ENCODE data around the gene LRIG2.

The LRIG2 gene

GRCh38 chr1:113053344-113054126 is 19.5 kb upstream of the LRIG2 start:
- Histone ChIP-seq H3K27ac (ENCODE audit: extremely low read depth, low read depth, low read length) (no peak overlapping the region), H3K4me3 (ENCODE audit: low read depth, low read length) (no peak overlapping the region), H3K36me3 (ENCODE audit: control insufficient read depth in 2 of 2, insufficient read depth in 1 of 2, low read length in 2 of 2) (no peaks in the 10 kb centered on the region), H3K4me1 (ENCODE audit: control insufficient read depth, insufficient read depth, low read length) (no peaks in the 10 kb centered on the region), H3K9me3 (ENCODE audit: control insufficient read depth, insufficient read depth, low read depth, low read length) (no peaks in the 10 kb centered on the region)
- TF ChIP-seq TSHZ1 (tag by site-specific recombination; IDR thresholded peaks at IDR 0.05; ENCODE audit: borderline replicate concordance) (no peak), PRDM1 (tag by site-specific recombination; IDR thresholded peaks at IDR 0.05) (peak; percentile 84)
- ChIA-PET CTCF (interaction anchor here (0.6 to 1.9 kb wide), 5 partner anchors 11 to 338 kb away, joined by 3 to 11 read pairs (median 4); partner anchors contain the start of gene LRIG2), POLR2A (interaction anchor here (1.4 kb wide), 1 partner anchor 19 kb away, joined by 5 read pairs; the partner anchor contains the start of gene LRIG2)

DNA sequence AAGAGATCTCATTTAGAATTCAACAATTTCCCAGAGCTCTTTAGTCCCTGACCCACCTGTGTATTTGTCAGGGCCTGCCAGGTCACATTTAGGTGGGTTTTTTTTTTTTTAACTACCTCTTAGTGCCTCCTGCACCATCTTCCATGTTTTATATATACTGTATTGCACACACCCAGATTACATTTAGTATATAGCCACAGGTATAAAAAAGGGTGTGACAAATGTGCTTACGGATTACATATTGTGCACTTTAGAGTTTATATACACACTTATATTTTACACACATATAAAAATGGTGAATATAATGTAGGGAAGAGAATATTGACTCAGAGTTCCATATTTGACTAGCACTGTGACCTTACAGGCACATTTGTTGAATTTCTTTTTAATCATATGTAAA is 17.4 kb upstream of the LRIG2 start:
- no peak for TF ChIP-seq ZBTB8A (tag by site-specific recombination; IDR thresholded peaks at IDR 0.05)
- no peak for TF ChIP-seq HOXC10 (CRISPR knock-in tag; IDR thresholded peaks at IDR 0.05)
- no peak for TF ChIP-seq ZSCAN18 (tag by site-specific recombination; IDR thresholded peaks at IDR 0.05)
- no peak for TF ChIP-seq MYNN (tag by site-specific recombination; IDR thresholded peaks at IDR 0.05; ENCODE audit: borderline replicate concordance)
- no peak for TF ChIP-seq ZNF580 (tag by site-specific recombination; IDR thresholded peaks at IDR 0.05)
- no peak for TF ChIP-seq ZNF544 (tag by site-specific recombination; IDR thresholded peaks at IDR 0.05)
- TF ChIP-seq ZFP3 (tag by site-specific recombination; IDR thresholded peaks at IDR 0.05; ENCODE audit: low read depth), result no peak
- TF ChIP-seq ZSCAN5A (tag by site-specific recombination; IDR thresholded peaks at IDR 0.05), result no peak
- TF ChIP-seq SP3 (tag by site-specific recombination; IDR thresholded peaks at IDR 0.05), result no peak
- Histone ChIP-seq H3K4me3 (ENCODE audit: low read depth, low read length) (no peak overlapping the region), H3K4me1 (ENCODE audit: control insufficient read depth, insufficient read depth, low read length) (no peaks in the 10 kb centered on the region; the same call in 1 of the 2 replicates), H3K9me3 (ENCODE audit: control insufficient read depth, insufficient read depth, low read depth, low read length) (no peaks in the 10 kb centered on the region), H3K27ac (ENCODE audit: extremely low read depth, low read depth, low read length) (no peak overlapping the region), H3K36me3 (ENCODE audit: control insufficient read depth in 2 of 2, insufficient read depth in 1 of 2, low read length in 2 of 2) (no peaks in the 10 kb centered on the region)
- ChIA-PET POLR2A (interaction anchor here (0.7 kb wide), 1 partner anchor 152 kb away, joined by 4 read pairs; no protein-coding TSS in a partner anchor), CTCF (interaction anchor here (3.6 kb wide), 1 partner anchor 13 kb away, joined by 14 read pairs; no protein-coding TSS in a partner anchor)

- H3K4me3 ChIP-seq (ENCODE audit: low read depth, low read length), result no peak overlapping the region
- no peaks in the 10 kb centered on the region for H3K9me3 ChIP-seq (ENCODE audit: control insufficient read depth, insufficient read depth, low read depth, low read length)
- no peak overlapping the region for H3K27ac ChIP-seq (ENCODE audit: extremely low read depth, low read depth, low read length)
- H3K36me3 ChIP-seq (ENCODE audit: control insufficient read depth in 2 of 2, insufficient read depth in 1 of 2, low read length in 2 of 2), result no peaks in the 10 kb centered on the region
- ChIA-PET POLR2A (interaction anchor here (2.1 kb wide), 1 partner anchor 16 kb away, joined by 13 read pairs; the partner anchor contains the start of gene LRIG2), CTCF (interaction anchor here (0.6 to 5.5 kb wide), 6 partner anchors 14 to 340 kb away, joined by 3 to 58 read pairs (median 4); partner anchors contain the start of gene LRIG2)
- no peaks in the 10 kb centered on the region; the same call in 1 of the 2 replicates for H3K4me1 ChIP-seq (ENCODE audit: control insufficient read depth, insufficient read depth, low read length)
- TF ChIP-seq ZNF560 (tag by site-specific recombination; IDR thresholded peaks at IDR 0.05; ENCODE audit: borderline replicate concordance) (no peak), ZIC2 (tag by site-specific recombination; IDR thresholded peaks at IDR 0.05) (peak; percentile 62), ZNF274 (IDR thresholded peaks at IDR 0.05; ENCODE audit: low read length) (no peak), ZNF274 (tag by site-specific recombination; IDR thresholded peaks at IDR 0.05; ENCODE audit: borderline replicate concordance) (no peak)
- TF ChIP-seq, protein P1, sequence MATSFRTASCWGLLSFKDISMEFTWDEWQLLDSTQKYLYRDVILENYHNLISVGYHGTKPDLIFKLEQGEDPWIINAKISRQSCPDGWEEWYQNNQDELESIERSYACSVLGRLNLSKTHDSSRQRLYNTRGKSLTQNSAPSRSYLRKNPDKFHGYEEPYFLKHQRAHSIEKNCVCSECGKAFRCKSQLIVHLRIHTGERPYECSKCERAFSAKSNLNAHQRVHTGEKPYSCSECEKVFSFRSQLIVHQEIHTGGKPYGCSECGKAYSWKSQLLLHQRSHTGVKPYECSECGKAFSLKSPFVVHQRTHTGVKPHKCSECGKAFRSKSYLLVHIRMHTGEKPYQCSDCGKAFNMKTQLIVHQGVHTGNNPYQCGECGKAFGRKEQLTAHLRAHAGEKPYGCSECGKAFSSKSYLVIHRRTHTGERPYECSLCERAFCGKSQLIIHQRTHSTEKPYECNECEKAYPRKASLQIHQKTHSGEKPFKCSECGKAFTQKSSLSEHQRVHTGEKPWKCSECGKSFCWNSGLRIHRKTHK (tag by site-specific recombination; IDR thresholded peaks at IDR 0.05), result no peak
Measured at GRCh38 chr1:113057006-113057405, 16.0 kb upstream of the LRIG2 start.

Measured in HEK293 (cell line).